SK-N-SH (cell line): ENCODE data around the gene XRN2. TPM values are rescaled to one million over a fixed set of nuclear protein-coding genes. Genes with fewer than 3 reads are reported as not detected.

Source experiments
- CTCF ChIA-PET: fragments of 300-600, 350-600 bp; formaldehyde crosslinking; extraction: SDS; loops from one replicate; lab custom pipeline; 2021; lab: Yijun Ruan, JAX
- POLR2A ChIA-PET: fragments of 350-600 bp; sonication (Branson Sonifier 250); formaldehyde crosslinking; extraction: SDS; loops from one replicate; lab custom pipeline; 2020; ENCODE audit warnings: antibody characterized with exemption, inconsistent platforms; lab: Yijun Ruan, JAX
- DNase-seq: peaks from one replicate; pipeline ENCODE4 v3.0.0; 2012
- H2AFZ ChIP-seq: fragments of 200-600 bp; sonication (generic); 2 replicates; pipeline ENCODE4 v1.8.1; 2016; ENCODE audit warnings: antibody characterized with exemption, mild to moderate bottlenecking, low read depth
- H3F3A ChIP-seq: fragments of 200-600 bp; sonication (generic); replicated peaks from 2 replicates; pipeline ENCODE3; 2016; ENCODE audit warnings: antibody characterized with exemption, mild to moderate bottlenecking; ENCODE audit not compliant: insufficient read depth
- H3K27ac ChIP-seq, 2 experiments: fragments of 200-500 bp in 1 of 2; fragments of 200-600 bp in 1 of 2; sonication (Bioruptor generic) in 1 of 2; sonication (generic), shearing (Covaris generic) in 1 of 2; 2 replicates each; pipeline versions ENCODE4 v1.5.1 to v1.6.1; 2014 to 2016; ENCODE audit warnings: low read depth in 2 of 2, inconsistent platforms in 1 of 2, low read length in 1 of 2, mild to moderate bottlenecking in 1 of 2, mixed read lengths in 1 of 2
- H3K27me3 ChIP-seq: fragments of 200-600 bp; sonication (generic), shearing (Covaris generic); 2 replicates; pipeline ENCODE4 v1.6.1; 2016; ENCODE audit warnings: mixed run types; ENCODE audit not compliant: insufficient read depth
- H3K36me3 ChIP-seq, 2 experiments: fragments of 200-500 bp in 1 of 2; fragments of 200-600 bp in 1 of 2; sonication (Bioruptor generic) in 1 of 2; sonication (generic) in 1 of 2; replicated peaks in 1 of 2; 2 replicates each; pipeline versions ENCODE3 to v1.5.1; 2014 to 2016; ENCODE audit warnings: low read length in 1 of 2, mild to moderate bottlenecking in 1 of 2; ENCODE audit not compliant: insufficient read depth in 2 of 2, control insufficient read depth in 1 of 2
- H3K4me1 ChIP-seq, 2 experiments: fragments of 200-500 bp in 1 of 2; fragments of 200-600 bp in 1 of 2; sonication (Bioruptor generic) in 1 of 2; sonication (generic), shearing (Covaris generic) in 1 of 2; 2 replicates each; pipeline versions ENCODE4 v1.5.1 to v1.6.1; 2014 to 2016; ENCODE audit warnings: low read depth in 1 of 2, low read length in 1 of 2, mixed run types in 1 of 2; ENCODE audit not compliant: insufficient read depth in 2 of 2, control insufficient read depth in 1 of 2
- H3K4me2 ChIP-seq: fragments of 200-600 bp; sonication (generic), shearing (Covaris generic); 2 replicates; pipeline ENCODE4 v1.6.1; 2017; ENCODE audit warnings: mixed run types
- H3K4me3 ChIP-seq, 2 experiments: fragments of 200-500 bp in 1 of 2; fragments of 200-600 bp in 1 of 2; sonication (Bioruptor generic) in 1 of 2; sonication (generic), shearing (Covaris generic) in 1 of 2; 2 replicates each; pipeline versions ENCODE4 v1.5.1 to v1.8.1; 2014 to 2016; ENCODE audit warnings: low read depth in 2 of 2, inconsistent platforms in 1 of 2, low read length in 1 of 2, mild to moderate bottlenecking in 1 of 2, mixed read lengths in 1 of 2, moderate library complexity in 1 of 2
- H3K79me2 ChIP-seq: fragments of 200-600 bp; sonication (generic); 2 replicates; pipeline ENCODE4 v1.8.1; 2017; ENCODE audit warnings: mild to moderate bottlenecking; ENCODE audit not compliant: insufficient read depth
- H3K9ac ChIP-seq: fragments of 200-600 bp; sonication (generic); 2 replicates; pipeline ENCODE4 v1.6.1; 2017; ENCODE audit warnings: mixed run types
- H3K9me2 ChIP-seq: fragments of 200-600 bp; sonication (generic); 2 replicates; pipeline ENCODE4 v1.6.1; 2017; ENCODE audit warnings: mixed run types
- H3K9me3 ChIP-seq: fragments of 200-600 bp; sonication (generic); 2 replicates; pipeline ENCODE4 v1.6.1; 2017; ENCODE audit warnings: mixed run types, mild to moderate bottlenecking, moderate library complexity
- H4K20me1 ChIP-seq: fragments of 200-600 bp; sonication (generic); 2 replicates; pipeline ENCODE4 v1.6.1; 2017; ENCODE audit warnings: mild to moderate bottlenecking, mixed run types; ENCODE audit not compliant: insufficient read depth
- CHD2 ChIP-seq: fragments of 150-350 bp; IDR thresholded peaks from 2 replicates; pipeline ENCODE4 v1.6.1; 2018; ENCODE audit warnings: low read length; ENCODE audit not compliant: partially characterized antibody
- EZH2phosphoT487 ChIP-seq: fragments of 200-600 bp; sonication (generic); IDR thresholded peaks from 2 replicates; pipeline ENCODE4 v1.6.1; 2017; ENCODE audit warnings: low read depth, mixed run types, mild to moderate bottlenecking, antibody characterized with exemption, moderate library complexity, borderline replicate concordance
- FOSL2 ChIP-seq: IDR thresholded peaks from 2 replicates; pipeline ENCODE4 v1.4.0; 2012; ENCODE audit warnings: low read depth, mild to moderate bottlenecking, moderate library complexity, borderline replicate concordance
- FOXJ3 ChIP-seq: sonication (generic); formaldehyde crosslinking; IDR thresholded peaks from 2 replicates; pipeline ENCODE4 v1.5.1; 2020; ENCODE audit warnings: mild to moderate bottlenecking, missing genetic modification reagents
- FOXM1 ChIP-seq: IDR thresholded peaks from 2 replicates; pipeline ENCODE4 v1.4.0; 2012; ENCODE audit warnings: low read depth, mild to moderate bottlenecking
- GABPA ChIP-seq: IDR thresholded peaks from 2 replicates; pipeline ENCODE4 v1.4.0; 2012; ENCODE audit warnings: low read depth, mild to moderate bottlenecking
- GATA2 ChIP-seq: sonication (generic); formaldehyde crosslinking; IDR thresholded peaks from 2 replicates; pipeline ENCODE4 v1.5.0; 2020; ENCODE audit warnings: mild to moderate bottlenecking, missing genetic modification reagents
- JUND ChIP-seq: IDR thresholded peaks from 2 replicates; pipeline ENCODE4 v1.4.0; 2012
- MEF2A ChIP-seq: IDR thresholded peaks from 2 replicates; pipeline ENCODE4 v1.4.0; 2012; ENCODE audit warnings: low read depth, borderline replicate concordance
- MXI1 ChIP-seq: IDR thresholded peaks from 2 replicates; pipeline ENCODE4 v1.6.1; 2012; ENCODE audit warnings: mild to moderate bottlenecking, low read depth, low read length, improper control_type of control experiment
- NFIC ChIP-seq: IDR thresholded peaks from 2 replicates; pipeline ENCODE4 v1.4.0; 2012; ENCODE audit warnings: borderline replicate concordance
- NRF1 ChIP-seq: IDR thresholded peaks from 2 replicates; pipeline ENCODE4 v1.6.1; 2012; ENCODE audit warnings: low read depth, mild to moderate bottlenecking, low read length
- POLR2AphosphoS5 ChIP-seq: IDR thresholded peaks from 2 replicates; pipeline ENCODE4 v1.6.1; 2012; ENCODE audit warnings: low read depth, low read length
- RCOR1 ChIP-seq: fragments of 150-350 bp; IDR thresholded peaks from 2 replicates; pipeline ENCODE4 v1.6.1; 2017; ENCODE audit warnings: antibody characterized with exemption, low read length
- RFX5 ChIP-seq: IDR thresholded peaks from 2 replicates; pipeline ENCODE4 v1.6.1; 2012; ENCODE audit warnings: mild to moderate bottlenecking, improper control_type of control experiment, low read length
- SMC3 ChIP-seq: IDR thresholded peaks from 2 replicates; pipeline ENCODE4 v1.6.1; 2012; ENCODE audit warnings: low read depth, low read length, improper control_type of control experiment
- TCF12 ChIP-seq: IDR thresholded peaks from 2 replicates; pipeline ENCODE4 v1.4.0; 2012
- YY1 ChIP-seq: IDR thresholded peaks from 2 replicates; pipeline ENCODE4 v1.4.0; 2012; ENCODE audit warnings: low read depth, mild to moderate bottlenecking
- WGBS: methylation state at CpG from one replicate; pipeline ENCODE4 v1.1.6; 2017; ENCODE audit warnings: low lambda C conversion rate; 5-methylcytosine and 5-hydroxymethylcytosine counted together
- polyA plus RNA-seq, 3 experiments: library from polyadenylated mRNA; depleted of rRNA; stranded (reverse); fragments of >200 nt; gene quantifications; 2 replicates each; pipeline ENCODE4 v1.2.3, GENCODE V29; 2012
- TF ChIP-seq, protein P1 (sequence below): IDR thresholded peaks from 2 replicates; pipeline ENCODE4 v1.4.0; 2012; ENCODE audit warnings: low read depth, borderline replicate concordance
- TF ChIP-seq, protein P2 (sequence below): fragments of 200-600 bp; sonication (generic); IDR thresholded peaks from 2 replicates; pipeline ENCODE4 v1.6.1; 2017; ENCODE audit warnings: antibody characterized with exemption, mild to moderate bottlenecking, moderate library complexity
- TF ChIP-seq, protein P3 (sequence below): IDR thresholded peaks from 2 replicates; pipeline ENCODE4; 2012
- TF ChIP-seq, protein P4 (sequence below): fragments of 150-350 bp; IDR thresholded peaks from 2 replicates; pipeline ENCODE4 v1.6.1; 2017; ENCODE audit warnings: antibody characterized with exemption, low read length, low read depth, borderline replicate concordance

XRN2 gene
- polyA plus RNA-seq, 1 of the 3 experiments (the other 2 are of a cell fraction) = 44.5 TPM

- WGBS = 2% methylated on average over 16 of the region's 18 CpGs
- H2AFZ ChIP-seq = no peak overlapping the region
- DNase-seq = no peak
Observed at GRCh38 chr20:21303872-21304586, 898 bp downstream of the XRN2 start.

DNA sequence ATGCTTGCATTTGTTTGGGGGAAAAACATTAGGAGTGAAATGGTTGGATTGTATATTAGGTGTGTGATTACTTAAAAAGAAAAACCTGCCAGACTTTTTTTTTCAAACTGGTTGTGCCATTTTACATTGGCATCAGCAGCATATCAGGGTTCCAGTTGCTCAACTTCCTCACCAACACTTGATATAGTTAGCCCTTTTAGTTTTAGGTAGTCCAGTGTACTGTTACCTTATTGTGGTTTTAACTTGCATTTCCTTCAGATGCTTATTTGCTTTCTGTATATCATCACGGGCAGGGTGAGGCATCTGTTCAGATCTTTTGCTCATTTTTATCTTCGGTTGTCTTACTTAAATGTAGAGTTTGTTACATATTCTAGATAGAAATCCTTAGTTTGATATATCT, 5.2 kb downstream of the XRN2 start:
- DNase-seq = no peak
- TF ChIP-seq FOXJ3 (no peak), FOXM1 (no peak), POLR2AphosphoS5 (no peak), GATA2 (CRISPR knock-in tag) (no peak), SMC3 (no peak), NFIC (no peak), TCF12 (no peak), RCOR1 (no peak), MEF2A (no peak)
- TF ChIP-seq, protein P1, sequence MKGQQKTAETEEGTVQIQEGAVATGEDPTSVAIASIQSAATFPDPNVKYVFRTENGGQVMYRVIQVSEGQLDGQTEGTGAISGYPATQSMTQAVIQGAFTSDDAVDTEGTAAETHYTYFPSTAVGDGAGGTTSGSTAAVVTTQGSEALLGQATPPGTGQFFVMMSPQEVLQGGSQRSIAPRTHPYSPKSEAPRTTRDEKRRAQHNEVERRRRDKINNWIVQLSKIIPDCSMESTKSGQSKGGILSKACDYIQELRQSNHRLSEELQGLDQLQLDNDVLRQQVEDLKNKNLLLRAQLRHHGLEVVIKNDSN = no peak
- TF ChIP-seq, protein P2, sequence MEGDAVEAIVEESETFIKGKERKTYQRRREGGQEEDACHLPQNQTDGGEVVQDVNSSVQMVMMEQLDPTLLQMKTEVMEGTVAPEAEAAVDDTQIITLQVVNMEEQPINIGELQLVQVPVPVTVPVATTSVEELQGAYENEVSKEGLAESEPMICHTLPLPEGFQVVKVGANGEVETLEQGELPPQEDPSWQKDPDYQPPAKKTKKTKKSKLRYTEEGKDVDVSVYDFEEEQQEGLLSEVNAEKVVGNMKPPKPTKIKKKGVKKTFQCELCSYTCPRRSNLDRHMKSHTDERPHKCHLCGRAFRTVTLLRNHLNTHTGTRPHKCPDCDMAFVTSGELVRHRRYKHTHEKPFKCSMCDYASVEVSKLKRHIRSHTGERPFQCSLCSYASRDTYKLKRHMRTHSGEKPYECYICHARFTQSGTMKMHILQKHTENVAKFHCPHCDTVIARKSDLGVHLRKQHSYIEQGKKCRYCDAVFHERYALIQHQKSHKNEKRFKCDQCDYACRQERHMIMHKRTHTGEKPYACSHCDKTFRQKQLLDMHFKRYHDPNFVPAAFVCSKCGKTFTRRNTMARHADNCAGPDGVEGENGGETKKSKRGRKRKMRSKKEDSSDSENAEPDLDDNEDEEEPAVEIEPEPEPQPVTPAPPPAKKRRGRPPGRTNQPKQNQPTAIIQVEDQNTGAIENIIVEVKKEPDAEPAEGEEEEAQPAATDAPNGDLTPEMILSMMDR = no peak
- TF ChIP-seq, protein P3, sequence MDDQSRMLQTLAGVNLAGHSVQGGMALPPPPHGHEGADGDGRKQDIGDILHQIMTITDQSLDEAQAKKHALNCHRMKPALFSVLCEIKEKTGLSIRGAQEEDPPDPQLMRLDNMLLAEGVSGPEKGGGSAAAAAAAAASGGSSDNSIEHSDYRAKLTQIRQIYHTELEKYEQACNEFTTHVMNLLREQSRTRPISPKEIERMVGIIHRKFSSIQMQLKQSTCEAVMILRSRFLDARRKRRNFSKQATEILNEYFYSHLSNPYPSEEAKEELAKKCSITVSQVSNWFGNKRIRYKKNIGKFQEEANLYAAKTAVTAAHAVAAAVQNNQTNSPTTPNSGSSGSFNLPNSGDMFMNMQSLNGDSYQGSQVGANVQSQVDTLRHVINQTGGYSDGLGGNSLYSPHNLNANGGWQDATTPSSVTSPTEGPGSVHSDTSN = no peak
- Histone ChIP-seq H3K9me2 (no peaks in the 10 kb centered on the region), H4K20me1 (peaks cover 97% of the 10 kb centered on the region), H3K27ac (no peak overlapping the region), H3K36me3 (peaks cover 0 to 32% of the 10 kb centered on the region in 2 experiments), H3K4me2 (no peak overlapping the region), H2AFZ (no peak overlapping the region), H3F3A (peaks cover 9% of the 10 kb centered on the region), H3K27me3 (no peaks in the 10 kb centered on the region), H3K4me3 (no peak overlapping the region), H3K4me1 (peaks cover 0 to 10% of the 10 kb centered on the region in 2 experiments; a peak in 2 of 4 replicates), H3K9me3 (no peaks in the 10 kb centered on the region), H3K9ac (no peak overlapping the region), H3K79me2 (peaks cover 100% of the 10 kb centered on the region)
- POLR2A ChIA-PET = no interaction called here
- 73% methylated on average over 2 of the region's 2 CpGs for WGBS
- CTCF ChIA-PET = no interaction called here

More at GRCh38 chr20:21303872-21304586, 898 bp downstream of the XRN2 start:
- CTCF ChIA-PET = interaction anchor here (0.9 to 2.2 kb wide), 2 partner anchors 68 kb away, joined by 4 to 11 read pairs; no protein-coding TSS in a partner anchor
- POLR2A ChIA-PET = interaction anchor here (1.6 to 2.1 kb wide), 3 partner anchors 10 to 68 kb away, joined by 4 to 15 read pairs (median 5); no protein-coding TSS in a partner anchor
- H3K27ac ChIP-seq = peak overlapping the region; percentile 94
- H3K36me3 ChIP-seq = peaks cover 0 to 25% of the 10 kb centered on the region in 2 experiments
- H3K9me3 ChIP-seq = no peaks in the 10 kb centered on the region
- H3K9me2 ChIP-seq = no peaks in the 10 kb centered on the region
- peak overlapping the region; percentile 88 for H3K4me2 ChIP-seq
- H3K27me3 ChIP-seq = no peaks in the 10 kb centered on the region
- peaks cover 54% of the 10 kb centered on the region for H4K20me1 ChIP-seq
- TF ChIP-seq FOXM1 = no peak
- peak; percentile 25; the same call in 1 of the 2 replicates for TF ChIP-seq NFIC
- TF ChIP-seq EZH2phosphoT487 = no peak
- TF ChIP-seq, protein P1 = no peak
- TF ChIP-seq, protein P4, sequence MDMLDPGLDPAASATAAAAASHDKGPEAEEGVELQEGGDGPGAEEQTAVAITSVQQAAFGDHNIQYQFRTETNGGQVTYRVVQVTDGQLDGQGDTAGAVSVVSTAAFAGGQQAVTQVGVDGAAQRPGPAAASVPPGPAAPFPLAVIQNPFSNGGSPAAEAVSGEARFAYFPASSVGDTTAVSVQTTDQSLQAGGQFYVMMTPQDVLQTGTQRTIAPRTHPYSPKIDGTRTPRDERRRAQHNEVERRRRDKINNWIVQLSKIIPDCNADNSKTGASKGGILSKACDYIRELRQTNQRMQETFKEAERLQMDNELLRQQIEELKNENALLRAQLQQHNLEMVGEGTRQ = no peak
- TF ChIP-seq FOSL2 = no peak
- TF ChIP-seq TCF12 = no peak
- no peak for TF ChIP-seq GABPA
- no peak for TF ChIP-seq RFX5
- TF ChIP-seq CHD2 = no peak
- TF ChIP-seq NRF1 = no peak
- no peak for TF ChIP-seq YY1
- peak; percentile 5; the same call in 1 of the 2 replicates for TF ChIP-seq MXI1
- TF ChIP-seq JUND = no peak
- H3K79me2 ChIP-seq = peaks cover 60% of the 10 kb centered on the region
- peak overlapping the region; percentile 96 for H3K9ac ChIP-seq
- H3F3A ChIP-seq = peaks cover 8% of the 10 kb centered on the region
- H3K4me1 ChIP-seq = peaks cover 0 to 2% of the 10 kb centered on the region in 2 experiments; a peak in 2 of 4 replicates
- H3K4me3 ChIP-seq = peak overlapping the region; percentile 79 to 92
